Stomach smooth muscle (tissue), 2 donors: ENCODE results near the gene TMEM176A.

Experiments
- H3K27ac ChIP-seq: one replicate; pipeline ENCODE4 v1.7.0; 2013; ENCODE audit warnings: mild to moderate bottlenecking, low read length, inconsistent platforms
- H3K27me3 ChIP-seq, 2 donors: one replicate each; pipeline ENCODE4 v1.7.0; 2013; ENCODE audit warnings: low read length in 2 of 2; ENCODE audit not compliant: insufficient read depth in 2 of 2, control insufficient read depth in 1 of 2
- H3K36me3 ChIP-seq, 2 donors: one replicate each; pipeline ENCODE4 v1.7.0; 2013; ENCODE audit warnings: low read length in 2 of 2; ENCODE audit not compliant: control insufficient read depth in 2 of 2, insufficient read depth in 2 of 2
- H3K4me1 ChIP-seq: one replicate; pipeline ENCODE4 v1.7.0; 2013; ENCODE audit warnings: low read length; ENCODE audit not compliant: control insufficient read depth, insufficient read depth
- H3K4me3 ChIP-seq, 2 donors: one replicate each; pipeline ENCODE4 v1.7.0; 2013; ENCODE audit warnings: low read length in 2 of 2
- H3K9ac ChIP-seq, 2 donors: one replicate each; pipeline ENCODE4 v1.7.0; 2013; ENCODE audit warnings: low read length in 2 of 2, mild to moderate bottlenecking in 1 of 2
- H3K9me3 ChIP-seq, 2 donors: one replicate each; pipeline ENCODE4 v1.7.0; 2013; ENCODE audit warnings: low read length in 2 of 2; ENCODE audit not compliant: control insufficient read depth in 2 of 2
- donor health status: healthy.
- donor health status: Pancreatic carcinoma.

TMEM176A gene

GRCh38 chr7:150850273-150850672 is 49.7 kb downstream of the TMEM176A start:
- Histone ChIP-seq H3K9me3 (no peaks in the 10 kb centered on the region), H3K4me3 (no peak overlapping the region), H3K9ac (no peak overlapping the region), H3K27ac (no peak overlapping the region), H3K4me1 (no peaks in the 10 kb centered on the region), H3K36me3 (no peaks in the 10 kb centered on the region), H3K27me3 (peaks cover 0 to 7% of the 10 kb centered on the region in 2 donors)

DNA sequence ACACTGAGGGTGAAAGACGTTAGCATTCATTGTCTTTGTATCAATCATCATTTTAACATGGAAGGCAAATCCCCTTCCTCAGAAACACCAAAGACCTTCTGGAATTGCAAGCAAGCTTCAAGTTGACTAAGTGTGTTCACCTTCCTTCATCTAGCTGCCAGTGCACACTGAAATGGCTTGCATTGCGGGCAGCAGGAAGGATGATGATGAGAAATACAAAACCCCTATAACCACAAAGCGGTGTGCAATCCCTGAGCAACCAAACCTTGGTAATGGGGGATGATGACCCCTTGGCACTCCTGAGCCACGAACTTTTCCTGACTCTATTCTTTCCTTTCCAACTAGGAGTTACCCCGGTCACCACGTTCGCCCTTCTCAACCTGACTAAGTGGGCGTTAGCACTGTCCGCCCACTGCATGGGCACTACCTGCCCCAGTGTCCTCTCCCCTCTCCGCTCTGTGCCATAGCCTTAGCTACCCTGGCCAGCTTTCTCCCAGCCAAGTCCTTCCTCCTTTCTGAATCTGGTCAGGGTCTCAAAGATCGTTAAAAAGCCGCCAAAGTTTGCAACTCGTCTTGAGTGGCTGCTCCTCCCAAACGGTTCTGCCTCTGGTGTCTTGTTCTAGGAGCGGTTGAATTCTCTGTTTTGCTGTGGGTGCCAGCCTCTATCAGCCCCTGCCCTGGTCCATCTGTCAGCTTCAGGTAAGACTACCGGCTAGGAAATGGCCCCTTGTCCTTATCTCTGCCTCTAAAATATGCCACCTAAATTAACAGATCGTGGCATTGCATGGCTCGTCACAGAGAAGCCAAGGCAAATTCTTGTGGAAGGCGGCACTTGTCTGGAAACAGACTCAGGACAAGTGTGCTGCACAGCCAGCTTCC is 51.2 kb downstream of the TMEM176A start:
- Histone ChIP-seq H3K9ac (no peak overlapping the region), H3K9me3 (no peaks in the 10 kb centered on the region), H3K27ac (no peak overlapping the region), H3K36me3 (no peaks in the 10 kb centered on the region), H3K27me3 (peaks cover 3 to 10% of the 10 kb centered on the region in 2 donors), H3K4me3 (no peak overlapping the region), H3K4me1 (no peaks in the 10 kb centered on the region)

DNA sequence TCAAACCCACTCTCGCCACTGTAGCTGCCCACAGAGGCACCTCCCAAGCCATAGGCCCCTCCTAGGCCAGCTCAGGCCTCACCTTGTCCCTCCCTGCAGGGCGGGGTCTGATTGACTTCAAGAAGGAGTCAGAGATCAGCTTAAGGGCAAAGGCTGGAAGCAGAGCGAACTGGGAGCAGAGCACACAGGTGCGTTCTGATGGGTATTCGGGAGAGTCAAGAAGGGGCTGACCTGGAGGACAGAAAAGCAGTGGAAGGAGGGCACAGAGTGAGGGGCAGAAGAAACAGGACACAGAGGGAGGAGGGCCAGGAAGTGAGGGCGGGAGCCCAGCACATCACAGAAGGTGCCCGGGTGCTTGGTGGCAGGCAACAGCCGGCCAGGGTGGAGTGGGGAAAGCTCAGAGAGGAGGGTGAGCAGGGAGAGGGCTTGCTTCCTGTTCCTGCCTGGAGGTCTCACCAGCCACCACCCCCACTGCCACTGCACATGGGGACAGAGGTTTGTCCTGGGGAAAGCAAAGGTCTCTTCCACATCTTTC is 51.9 kb downstream of the TMEM176A start, which contains the start of gene AOC1:
TSS of gene AOC1 (plus strand) at position 147 of the 535 bp plus-strand sequence. CDS start 3,954 bp downstream, outside the sequence.
- Histone ChIP-seq H3K27ac (no peak within 1 kb of the TSS), H3K27me3 (peaks cover 3 to 10% of the 10 kb centered on the region in 2 donors), H3K9me3 (no peaks in the 10 kb centered on the region), H3K4me3 (no peak within 1 kb of the TSS), H3K4me1 (no peaks in the 10 kb centered on the region), H3K36me3 (no peaks in the 10 kb centered on the region), H3K9ac (no peak within 1 kb of the TSS)

DNA sequence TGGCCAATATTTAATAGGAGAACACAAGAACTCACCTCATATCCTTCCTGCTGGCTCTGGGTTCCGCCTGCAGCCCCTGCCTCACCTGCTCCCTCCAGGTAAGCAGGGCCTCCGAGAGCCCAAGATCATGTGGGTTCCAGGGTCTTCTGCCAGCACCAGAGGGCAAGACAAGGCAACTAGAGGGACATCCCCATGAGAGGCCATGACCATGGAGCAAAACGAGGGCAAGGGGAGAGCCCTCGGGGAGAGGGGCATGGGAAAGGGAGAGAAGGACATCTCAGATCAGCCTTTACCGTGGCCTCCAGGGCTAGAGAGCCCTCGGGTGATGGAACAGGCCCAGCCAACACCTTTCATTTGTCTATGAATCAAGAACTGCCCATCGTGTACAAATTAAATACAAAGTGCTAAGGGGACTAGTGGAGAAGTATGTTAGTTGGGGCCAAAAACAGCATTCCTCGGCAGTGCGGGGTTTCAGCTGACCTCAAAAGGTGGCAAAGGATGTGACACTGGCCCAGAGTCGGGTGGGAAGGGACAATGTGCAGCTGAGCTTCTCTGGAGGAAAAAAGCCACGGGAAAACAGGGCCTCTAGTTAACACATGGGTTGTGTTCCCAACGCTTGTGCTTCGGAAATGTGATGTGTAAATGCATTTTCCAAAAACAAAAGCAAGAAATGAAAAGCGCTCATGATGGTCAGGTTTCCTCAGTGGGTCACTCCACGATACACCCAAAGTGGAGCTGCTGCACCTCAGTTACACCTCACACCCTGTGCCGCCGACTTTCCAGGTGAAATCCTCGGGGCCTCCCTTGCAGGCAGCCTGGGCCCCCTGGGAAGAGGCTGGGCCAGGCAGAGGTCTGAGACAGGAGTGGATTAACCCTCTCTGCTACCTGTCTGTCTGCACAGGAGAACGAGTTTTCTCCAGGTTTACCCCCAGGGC is 53.8 kb downstream of the TMEM176A start:
- Histone ChIP-seq H3K4me3 (no peak overlapping the region), H3K9ac (no peak overlapping the region), H3K27ac (no peak overlapping the region), H3K36me3 (no peaks in the 10 kb centered on the region), H3K27me3 (peaks cover 6 to 15% of the 10 kb centered on the region in 2 donors), H3K9me3 (no peaks in the 10 kb centered on the region), H3K4me1 (no peaks in the 10 kb centered on the region)
